Forelimb muscle (tissue), 1 donor: ENCODE data around the gene UGT1A5. TPM values are rescaled to one million over a fixed set of nuclear protein-coding genes. Genes with fewer than 3 reads are reported as not detected.
"Not testable (repeated sequence)": the region's sequence is repeated elsewhere in the genome, so short reads cannot be mapped to it uniquely, and the experiment has no call there.

ENCODE experiments used
- DNase-seq: peaks from one replicate; pipeline ENCODE4 v3.0.0-alpha.2; 2013; ENCODE audit warnings: low read depth
- polyA plus RNA-seq: library from polyadenylated mRNA; unstranded; fragments of 120-200 nt; gene quantifications from one replicate; pipeline ENCODE4 v1.2.1, GENCODE V29; 2013; ENCODE audit not compliant: insufficient read length

The UGT1A5 gene
- polyA plus RNA-seq, 1 donor: not detected

DNA sequence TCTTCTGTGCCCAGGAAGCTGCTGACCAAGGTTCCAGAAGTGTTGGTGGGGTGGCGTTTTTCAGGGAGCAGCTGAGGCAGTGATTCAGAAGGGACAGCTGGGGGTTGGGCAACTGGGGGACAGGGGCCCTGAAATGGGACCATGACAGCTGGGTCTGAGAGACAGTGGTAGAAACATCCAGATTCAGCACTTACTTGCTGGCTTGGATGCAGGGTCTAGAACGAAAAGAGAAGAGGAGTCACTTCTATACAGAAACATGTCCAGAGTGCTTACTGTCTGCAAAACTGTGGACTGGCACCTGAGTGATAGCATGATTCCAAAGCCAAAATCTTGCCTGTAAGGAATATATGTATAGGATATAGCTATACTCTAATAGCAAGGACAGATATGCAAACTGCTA lies 33.1 kb downstream of the UGT1A5 start:
- DNase-seq: not testable (repeated sequence)

- no peak for DNase-seq
Observed at GRCh38 chr2:233746475-233747282, 34.0 kb downstream of the UGT1A5 start.

DNA sequence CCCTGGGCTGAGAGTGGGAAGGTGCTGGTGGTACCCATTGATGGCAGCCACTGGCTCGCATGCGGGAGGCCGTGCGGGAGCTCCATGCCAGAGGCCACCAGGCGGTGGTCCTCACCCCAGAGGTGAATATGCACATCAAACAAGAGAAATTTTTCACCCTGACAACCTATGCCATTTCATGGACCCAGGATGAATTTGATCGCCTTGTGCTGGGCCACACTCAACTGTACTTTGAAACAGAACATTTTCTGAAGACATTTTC lies 34.5 kb downstream of the UGT1A5 start:
- DNase-seq: no peak

DNA sequence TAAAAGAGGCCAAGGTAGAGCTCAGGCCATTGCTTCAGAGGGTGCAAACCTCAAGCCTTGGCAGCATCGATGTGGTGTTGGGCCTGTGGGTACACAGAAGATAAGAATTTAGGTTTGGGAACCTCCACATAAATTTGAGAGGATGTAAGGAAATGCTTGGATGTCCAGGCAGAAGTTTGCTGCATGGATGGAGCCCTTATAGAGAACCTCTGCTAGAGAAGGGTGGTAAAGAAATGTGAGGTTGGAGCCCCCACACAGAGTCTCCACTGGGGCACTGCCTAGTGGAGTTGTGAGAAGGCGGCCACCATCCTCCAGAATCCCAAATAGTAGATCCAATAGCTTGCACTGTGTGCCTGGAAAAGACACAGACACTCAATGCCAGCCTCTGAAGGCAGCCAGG lies 38.0 kb downstream of the UGT1A5 start:
- DNase-seq: not testable (repeated sequence)

DNA sequence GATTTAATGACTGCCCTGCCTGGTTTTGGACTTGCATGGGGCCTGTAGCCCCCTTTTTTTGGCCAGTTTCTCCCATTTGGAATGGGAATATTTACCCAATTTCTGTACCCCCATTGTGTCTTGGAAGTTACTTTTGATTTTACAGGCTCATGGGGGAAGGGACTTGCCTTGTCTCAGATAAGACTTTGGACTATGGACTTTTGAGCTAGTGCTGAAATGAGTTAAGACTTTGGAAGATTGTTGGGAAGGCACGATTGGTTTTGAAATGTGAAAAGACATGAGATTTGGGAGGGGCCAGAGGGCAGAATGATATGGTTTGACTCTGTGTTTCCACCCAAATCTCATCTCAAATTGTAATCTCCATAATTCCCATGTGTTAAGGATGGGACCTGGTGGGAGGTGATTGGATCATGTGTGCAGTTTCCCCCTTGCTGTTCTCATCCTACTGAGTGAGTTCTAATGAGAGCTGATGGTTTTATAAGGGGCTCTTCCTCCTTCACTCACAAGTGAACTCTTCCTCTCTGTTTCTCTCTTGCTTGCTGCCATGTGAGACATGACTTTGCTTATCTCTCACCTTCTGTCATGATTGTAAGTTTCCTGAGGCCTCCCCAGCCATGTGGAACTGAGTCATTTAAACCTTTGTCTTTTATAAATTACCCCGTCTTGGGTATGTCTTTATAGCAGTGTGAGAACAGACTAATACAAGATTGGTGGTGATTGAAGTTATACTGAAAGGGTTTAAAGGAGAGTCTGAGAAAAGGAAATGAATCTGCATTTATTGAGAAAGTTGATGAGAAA lies 38.7 kb downstream of the UGT1A5 start:
- DNase-seq: not testable (repeated sequence)

DNA sequence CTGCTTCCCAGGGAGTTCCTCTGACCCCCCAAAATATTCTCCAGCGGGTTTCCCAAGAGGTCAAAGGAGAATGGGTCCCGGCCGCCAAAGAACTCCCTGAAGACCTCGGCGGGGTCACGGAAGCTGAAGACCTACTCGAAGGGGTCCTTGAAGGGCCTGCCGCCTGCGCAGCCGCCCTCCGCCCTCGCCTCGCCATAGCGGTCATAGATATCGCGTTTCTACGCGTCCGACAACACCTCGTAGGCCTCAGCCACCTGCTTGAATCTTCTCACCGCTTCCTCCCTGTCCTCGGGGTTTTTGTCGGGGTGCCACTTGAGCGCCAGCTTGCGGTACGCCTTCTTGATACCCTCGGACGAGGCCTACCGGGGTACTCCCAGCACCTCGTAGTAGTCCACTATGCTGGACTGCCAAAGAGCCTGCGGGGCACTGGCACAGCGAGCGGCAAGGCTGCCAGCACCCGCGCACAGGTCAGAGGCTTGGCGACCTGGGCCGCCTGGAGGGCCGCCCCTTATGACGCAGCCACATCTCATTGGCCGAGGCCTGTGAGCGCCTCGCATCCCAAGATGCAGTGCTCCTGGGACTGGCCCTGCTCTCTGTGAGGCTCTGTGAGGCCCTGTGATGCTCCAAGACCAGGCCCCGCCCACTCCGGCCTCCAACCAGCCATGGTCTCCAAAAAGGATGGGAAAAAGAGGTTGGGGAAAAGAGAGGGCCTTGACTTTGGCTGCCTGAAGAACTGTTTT lies 42.3 kb downstream of the UGT1A5 start:
- DNase-seq: no peak

DNA sequence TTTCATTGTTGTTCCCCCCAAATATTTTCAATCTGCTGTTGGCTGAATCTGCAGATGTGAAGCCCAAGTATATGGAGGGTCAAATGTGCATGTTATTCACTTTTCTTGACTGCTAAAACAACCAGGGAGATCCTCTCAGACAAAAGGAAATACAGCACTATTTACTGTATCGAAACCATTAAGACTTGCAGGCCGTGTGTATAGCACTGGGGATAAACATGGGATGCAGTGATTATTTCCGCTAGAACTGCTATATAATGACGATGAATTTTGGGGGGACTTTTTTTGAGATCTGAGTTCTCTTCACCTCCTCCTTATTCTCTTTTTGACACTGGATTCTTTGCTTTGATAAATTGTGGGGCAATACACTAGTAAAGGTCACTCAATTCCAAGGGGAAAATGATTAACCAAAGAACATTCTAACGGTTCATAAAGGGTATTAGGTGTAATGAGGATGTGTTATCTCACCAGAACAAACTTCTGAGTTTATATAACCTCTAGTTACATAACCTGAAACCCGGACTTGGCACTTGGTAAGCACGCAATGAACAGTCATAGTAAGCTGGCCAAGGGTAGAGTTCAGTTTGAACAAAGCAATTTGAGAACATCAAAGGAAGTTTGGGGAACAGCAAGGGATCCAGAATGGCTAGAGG lies 43.8 kb downstream of the UGT1A5 start:
- no peak for DNase-seq

GRCh38 chr2:233758141-233758540 lies 45.4 kb downstream of the UGT1A5 start:
- DNase-seq: no peak

GRCh38 chr2:233758849-233759248 lies 46.1 kb downstream of the UGT1A5 start:
- DNase-seq: no peak

GRCh38 chr2:233760043-233760442 lies 47.3 kb downstream of the UGT1A5 start, which contains the start of gene UGT1A1:
TSS of gene UGT1A1 (plus strand) at chr2:233760270. CDS start at chr2:233760288, 18 bp downstream.
- no peak for DNase-seq

- DNase-seq: no peak
Observed at GRCh38 chr2:233761040-233761769, 48.5 kb downstream of the UGT1A5 start.

DNA sequence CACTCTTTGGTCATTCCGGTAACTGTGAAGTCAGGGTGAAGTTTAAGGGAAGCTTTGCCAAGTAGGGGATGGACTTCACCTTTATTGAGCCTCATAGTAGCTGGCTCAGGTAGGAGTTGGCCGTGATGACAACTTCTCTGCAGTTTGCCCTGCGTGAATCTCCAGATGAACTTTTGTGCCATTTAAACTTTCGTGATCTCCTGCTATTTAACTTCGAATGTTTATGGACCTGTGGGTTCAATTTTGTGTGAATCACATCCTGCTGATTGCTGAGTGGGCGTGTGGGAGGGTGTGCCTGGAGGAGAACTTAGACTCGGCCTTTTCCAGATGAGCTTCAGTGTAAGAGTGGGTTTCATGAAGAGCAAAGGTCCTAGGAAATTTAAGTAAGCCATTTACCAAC lies 51.6 kb downstream of the UGT1A5 start:
- DNase-seq: no peak

GRCh38 chr2:233764761-233765160 lies 52.1 kb downstream of the UGT1A5 start:
- DNase-seq: no peak

GRCh38 chr2:233766416-233766815 lies 53.7 kb downstream of the UGT1A5 start:
- no peak for DNase-seq

DNA sequence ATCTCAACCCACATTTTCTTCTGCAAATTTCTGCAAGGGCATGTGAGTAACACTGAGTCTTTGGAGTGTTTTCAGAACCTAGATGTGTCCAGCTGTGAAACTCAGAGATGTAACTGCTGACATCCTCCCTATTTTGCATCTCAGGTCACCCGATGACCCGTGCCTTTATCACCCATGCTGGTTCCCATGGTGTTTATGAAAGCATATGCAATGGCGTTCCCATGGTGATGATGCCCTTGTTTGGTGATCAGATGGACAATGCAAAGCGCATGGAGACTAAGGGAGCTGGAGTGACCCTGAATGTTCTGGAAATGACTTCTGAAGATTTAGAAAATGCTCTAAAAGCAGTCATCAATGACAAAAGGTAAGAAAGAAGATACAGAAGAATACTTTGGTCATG lies 55.4 kb downstream of the UGT1A5 start:
- no peak for DNase-seq

GRCh38 chr2:233769260-233769659 lies 56.6 kb downstream of the UGT1A5 start:
- DNase-seq: no peak

GRCh38 chr2:233772153-233772552 lies 59.4 kb downstream of the UGT1A5 start:
- DNase-seq: no peak

- no peak for DNase-seq
Observed at GRCh38 chr2:233772583-233772982, 59.9 kb downstream of the UGT1A5 start.

GRCh38 chr2:233773854-233774253 lies 61.1 kb downstream of the UGT1A5 start:
- DNase-seq: no peak

- DNase-seq: no peak
Observed at GRCh38 chr2:233775414-233775813, 62.7 kb downstream of the UGT1A5 start.

DNA sequence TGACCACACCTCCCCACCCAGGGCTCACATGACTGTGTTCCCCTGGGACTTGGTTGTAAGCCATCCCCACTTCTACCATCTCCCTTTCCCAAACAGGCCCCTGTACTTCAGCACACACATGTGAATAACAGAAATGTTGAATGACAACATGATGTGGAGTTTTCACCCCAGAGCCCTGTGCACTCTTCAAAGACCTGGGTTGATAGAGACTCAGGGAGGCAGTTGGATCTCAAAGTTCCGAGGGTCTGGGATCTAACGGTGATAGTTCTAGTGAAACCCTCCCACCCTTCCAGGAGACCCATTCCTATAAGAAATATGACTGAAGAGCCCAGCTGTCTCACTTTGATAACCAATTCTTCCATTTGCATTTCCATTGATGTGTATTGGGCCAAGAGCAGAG lies 65.3 kb downstream of the UGT1A5 start, which contains the start of gene MROH2A:
MROH2A (plus strand) TSS at position 301 of the 400 bp plus-strand sequence. CDS start 1,029 bp downstream, outside the sequence.
- DNase-seq: no peak
